Testis (tissue), 2 donors: ENCODE data around the gene MYO9B.

Experiments used
- POLR2A ChIP-seq: fragments of 450-650 bp; IDR thresholded peaks from one replicate; pipeline ENCODE4 v1.6.1; 2017; ENCODE audit warnings: antibody characterized with exemption, mild to moderate bottlenecking, moderate library complexity
- TF ChIP-seq, protein P1 (sequence below), 3 experiments: fragments of 450-650 bp in 2 of 3; fragments of 200-600 bp in 1 of 3; sonication (generic) in 1 of 3; IDR thresholded peaks; one replicate each; pipeline ENCODE4 v1.5.1; 2016 to 2019; ENCODE audit warnings: antibody characterized with exemption in 3 of 3, mild to moderate bottlenecking in 2 of 3, moderate library complexity in 1 of 3

GRCh38 chr19:17116996-17117702, 41.6 kb downstream of the MYO9B start:
- TF ChIP-seq POLR2A, result no peak
- TF ChIP-seq, protein P1, sequence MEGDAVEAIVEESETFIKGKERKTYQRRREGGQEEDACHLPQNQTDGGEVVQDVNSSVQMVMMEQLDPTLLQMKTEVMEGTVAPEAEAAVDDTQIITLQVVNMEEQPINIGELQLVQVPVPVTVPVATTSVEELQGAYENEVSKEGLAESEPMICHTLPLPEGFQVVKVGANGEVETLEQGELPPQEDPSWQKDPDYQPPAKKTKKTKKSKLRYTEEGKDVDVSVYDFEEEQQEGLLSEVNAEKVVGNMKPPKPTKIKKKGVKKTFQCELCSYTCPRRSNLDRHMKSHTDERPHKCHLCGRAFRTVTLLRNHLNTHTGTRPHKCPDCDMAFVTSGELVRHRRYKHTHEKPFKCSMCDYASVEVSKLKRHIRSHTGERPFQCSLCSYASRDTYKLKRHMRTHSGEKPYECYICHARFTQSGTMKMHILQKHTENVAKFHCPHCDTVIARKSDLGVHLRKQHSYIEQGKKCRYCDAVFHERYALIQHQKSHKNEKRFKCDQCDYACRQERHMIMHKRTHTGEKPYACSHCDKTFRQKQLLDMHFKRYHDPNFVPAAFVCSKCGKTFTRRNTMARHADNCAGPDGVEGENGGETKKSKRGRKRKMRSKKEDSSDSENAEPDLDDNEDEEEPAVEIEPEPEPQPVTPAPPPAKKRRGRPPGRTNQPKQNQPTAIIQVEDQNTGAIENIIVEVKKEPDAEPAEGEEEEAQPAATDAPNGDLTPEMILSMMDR (IDR thresholded peaks at IDR 0.05), result no peak
